ENCODE results near the gene ST3GAL3.

DNA sequence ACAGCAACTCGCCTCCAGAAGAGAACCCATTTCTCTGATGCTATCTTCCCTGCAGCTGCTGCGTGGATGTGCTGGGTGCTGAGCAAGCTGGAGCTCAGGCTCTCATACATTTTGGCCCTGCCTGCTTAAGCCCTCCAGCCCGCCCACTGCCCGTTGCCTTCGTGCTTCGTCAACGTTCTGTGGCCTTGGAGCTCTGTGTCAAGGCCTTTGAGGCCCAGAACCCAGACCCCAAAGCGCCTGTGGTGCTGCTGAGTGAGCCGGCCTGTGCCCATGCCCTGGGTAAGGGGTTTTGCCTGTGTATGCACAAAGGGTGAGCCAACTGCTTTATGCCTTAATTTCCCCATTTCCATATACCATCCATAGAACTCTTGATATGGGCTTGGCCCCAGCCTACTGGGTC lies 263.6 kb downstream of the ST3GAL3 start:
- no peak for TF ChIP-seq KLF6 (CRISPR knock-in tag; IDR thresholded peaks at IDR 0.05)
- no peak for TF ChIP-seq ELF3 (CRISPR knock-in tag; IDR thresholded peaks at IDR 0.05)
- no peak for TF ChIP-seq ZNF274 (CRISPR knock-in tag; IDR thresholded peaks at IDR 0.05)
- no peak for TF ChIP-seq HCFC1 (IDR thresholded peaks at IDR 0.05; ENCODE audit: low read depth, low read length)
- TF ChIP-seq BRCA1 (CRISPR knock-in tag; IDR thresholded peaks at IDR 0.05): no peak
- no peak for TF ChIP-seq ZSCAN31 (CRISPR knock-in tag; IDR thresholded peaks at IDR 0.05; ENCODE audit: low read depth)
- TF ChIP-seq MXI1 (IDR thresholded peaks at IDR 0.05; ENCODE audit: borderline replicate concordance, low read depth, low read length): no peak
- no peak for TF ChIP-seq HDAC6 (IDR thresholded peaks at IDR 0.05; ENCODE audit: low read depth, low read length)

Measured in HepG2 (cell line).